Endothelial cell of umbilical vein (primary cell): ENCODE results near the gene SUPV3L1. TPM values are rescaled to one million over a fixed set of nuclear protein-coding genes. Genes with fewer than 3 reads are reported as not detected.
"Not testable (repeated sequence)": the region's sequence is repeated elsewhere in the genome, so short reads cannot be mapped to it uniquely, and the experiment has no call there.

Source experiments
- BruUV-seq: library from RNA; stranded (reverse); fragments of 400-500 nt; replicated peaks from 2 replicates; lab custom pipeline; 2021; lab: Mats Ljungman, UMichigan
- CTCF ChIA-PET: fragments of 300-600, 350-600 bp; sonication (Branson Sonifier 250); formaldehyde crosslinking; loops from one replicate; lab custom pipeline; 2021; ENCODE audit warnings: antibody characterized with exemption, inconsistent platforms; lab: Charles Lee
- POLR2A ChIA-PET: fragments of 300-600, 350-600 bp; sonication (Branson Sonifier 250); formaldehyde crosslinking; loops from one replicate; lab custom pipeline; 2021; ENCODE audit warnings: antibody characterized with exemption, inconsistent platforms; lab: Charles Lee
- DNase-seq: peaks from one replicate; pipeline ENCODE4 v3.0.0-alpha.2; 2011; ENCODE audit warnings: low read depth, low spot score
- FAIRE-seq: peaks from 2 replicates; lab custom pipeline; 2011; peaks lifted over from hg19 to GRCh38; lab: Jason Lieb, UNC
- H2AFZ ChIP-seq: 2 replicates; pipeline ENCODE4 v1.6.0; 2012; ENCODE audit warnings: low read depth, low read length, control low read depth, inconsistent platforms
- H3K27ac ChIP-seq: 2 replicates; pipeline ENCODE4 v1.5.1; 2011; ENCODE audit warnings: low read depth, mild to moderate bottlenecking, control low read depth, low read length, moderate library complexity; ENCODE audit not compliant: insufficient read depth
- H3K27me3 ChIP-seq, 2 experiments: 2 replicates each; pipeline versions ENCODE4 v1.6.0 to v1.6.1; 2011; ENCODE audit warnings: low read length in 2 of 2, mixed read lengths in 1 of 2; ENCODE audit not compliant: control insufficient read depth in 2 of 2, insufficient read depth in 2 of 2
- H3K36me3 ChIP-seq, 2 experiments: 2 replicates in 1 of 2; 3 replicates in 1 of 2; pipeline ENCODE4 v1.5.1; 2011; ENCODE audit warnings: low read length in 2 of 2, mild to moderate bottlenecking in 1 of 2, moderate library complexity in 1 of 2; ENCODE audit not compliant: control insufficient read depth in 2 of 2, insufficient read depth in 2 of 2; ENCODE audit errors: extremely low read depth in 1 of 2
- H3K4me1 ChIP-seq: 3 replicates; pipeline ENCODE4 v1.5.1; 2011; ENCODE audit warnings: mild to moderate bottlenecking, low read length; ENCODE audit not compliant: control insufficient read depth, insufficient read depth; ENCODE audit errors: extremely low read depth
- H3K4me2 ChIP-seq: 2 replicates; pipeline ENCODE4 v1.6.1; 2011; ENCODE audit warnings: low read length, control low read depth, mixed read lengths; ENCODE audit not compliant: insufficient read depth
- H3K4me3 ChIP-seq, 3 experiments: fragments of 200-600 bp in 1 of 3; sonication (generic), shearing (Covaris generic) in 1 of 3; replicated peaks in 1 of 3; 2 replicates each; pipeline ENCODE4 v1.5.1; 2011 to 2016; ENCODE audit warnings: control low read depth in 3 of 3, low read length in 3 of 3, mild to moderate bottlenecking in 2 of 3, inconsistent platforms in 1 of 3, low read depth in 1 of 3, moderate library complexity in 1 of 3; ENCODE audit not compliant: insufficient read depth in 1 of 3
- H3K79me2 ChIP-seq: 2 replicates; pipeline ENCODE4 v1.6.0; 2012; ENCODE audit warnings: low read length, inconsistent platforms; ENCODE audit not compliant: control insufficient read depth, insufficient read depth
- H3K9ac ChIP-seq: replicated peaks from 2 replicates; pipeline ENCODE3; 2011; ENCODE audit warnings: low read length, control low read depth; ENCODE audit not compliant: insufficient read depth; ENCODE audit errors: extremely low read depth
- H3K9me1 ChIP-seq: replicated peaks from 3 replicates; pipeline ENCODE4 v1.6.0; 2011; ENCODE audit warnings: mild to moderate bottlenecking, low read length; ENCODE audit not compliant: control insufficient read depth, insufficient read depth; ENCODE audit errors: extremely low read depth
- H3K9me3 ChIP-seq: replicated peaks from 2 replicates; pipeline ENCODE4 v1.5.1; 2012; ENCODE audit warnings: low read length, inconsistent platforms; ENCODE audit not compliant: control insufficient read depth, insufficient read depth
- H4K20me1 ChIP-seq: replicated peaks from 2 replicates; pipeline ENCODE3; 2011; ENCODE audit warnings: mild to moderate bottlenecking, low read length; ENCODE audit not compliant: control insufficient read depth, insufficient read depth; ENCODE audit errors: extremely low read depth
- CTCF ChIP-seq, 2 donors: IDR thresholded peaks; 1 replicate in 1 of 2; 2 replicates in 1 of 2; pipeline ENCODE4 v1.5.1; 2011; ENCODE audit warnings: low read length in 2 of 2, mild to moderate bottlenecking in 2 of 2, moderate library complexity in 2 of 2, control low read depth in 1 of 2, inconsistent platforms in 1 of 2, low read depth in 1 of 2; ENCODE audit not compliant: insufficient read depth in 1 of 2; ENCODE audit errors: extremely low read depth in 1 of 2
- EZH2 ChIP-seq: IDR thresholded peaks from 2 replicates; pipeline ENCODE4 v1.6.1; 2012; ENCODE audit warnings: borderline replicate concordance, low read depth, mild to moderate bottlenecking, moderate library complexity, low read length, inconsistent platforms; ENCODE audit not compliant: severe bottlenecking
- FOS ChIP-seq: IDR thresholded peaks from 2 replicates; pipeline ENCODE4 v1.6.1; 2011; ENCODE audit warnings: mild to moderate bottlenecking, low read length, moderate library complexity, borderline replicate concordance; ENCODE audit not compliant: insufficient read depth
- GATA2 ChIP-seq: IDR thresholded peaks from 2 replicates; pipeline ENCODE4 v1.7.0; 2011; ENCODE audit warnings: low read depth, mild to moderate bottlenecking, moderate library complexity, mixed read lengths, low read length; ENCODE audit not compliant: insufficient read length, insufficient read depth
- JUN ChIP-seq: IDR thresholded peaks from 2 replicates; pipeline ENCODE4 v1.6.1; 2011; ENCODE audit warnings: borderline replicate concordance, low read depth; ENCODE audit not compliant: insufficient read length, insufficient read depth
- MAX ChIP-seq: IDR thresholded peaks from 2 replicates; pipeline ENCODE4 v1.6.1; 2011; ENCODE audit not compliant: insufficient read depth, insufficient read length
- MYC ChIP-seq: IDR thresholded peaks from one replicate; pipeline ENCODE4 v1.6.1; 2011; ENCODE audit warnings: mild to moderate bottlenecking, low read depth, low read length
- POLR2A ChIP-seq: IDR thresholded peaks from 2 replicates; pipeline ENCODE4 v1.6.1; 2012; ENCODE audit warnings: low read depth, mild to moderate bottlenecking, control low read depth, low read length
- POLR2AphosphoS5 ChIP-seq: IDR thresholded peaks from 2 replicates; pipeline ENCODE4 v1.6.1; 2012; ENCODE audit warnings: low read depth, mild to moderate bottlenecking, control low read depth, low read length, moderate library complexity; ENCODE audit not compliant: insufficient read depth
- dilution Hi-C: fragments of 300-500 bp; cut with MboI; formaldehyde crosslinking; loops from one replicate; pipeline ENCODE4 v1.15.0; 2019; ENCODE audit warnings: low sequenced_read_pairs; ENCODE audit not compliant: extremely low pct_ligation_motif_present
- intact Hi-C: fragments of 100-400 bp; cut with micrococcal nuclease; formaldehyde crosslinking; loops from one replicate; pipeline ENCODE4 v1.10.0; 2022
- polyA plus RNA-seq, 4 experiments: library from polyadenylated mRNA; depleted of rRNA in 3 of 4; stranded (reverse) in 3 of 4; unstranded in 1 of 4; fragments of >200 nt; gene quantifications; 2 replicates each; pipeline versions ENCODE4 v1.2.1 to v1.2.3, GENCODE V29; 2011 to 2012; ENCODE audit warnings: missing spikeins in 1 of 4
- total RNA-seq: library from RNA; stranded (reverse); gene quantifications from 2 replicates; pipeline ENCODE4 v1.2.3, GENCODE V29; 2021

Gene SUPV3L1
- total and polyA plus RNA-seq, 2 donors (not counting 3 experiments of a cell fraction or from before 2014, with no cell fraction given): 21.8 to 30.4 TPM

DNA sequence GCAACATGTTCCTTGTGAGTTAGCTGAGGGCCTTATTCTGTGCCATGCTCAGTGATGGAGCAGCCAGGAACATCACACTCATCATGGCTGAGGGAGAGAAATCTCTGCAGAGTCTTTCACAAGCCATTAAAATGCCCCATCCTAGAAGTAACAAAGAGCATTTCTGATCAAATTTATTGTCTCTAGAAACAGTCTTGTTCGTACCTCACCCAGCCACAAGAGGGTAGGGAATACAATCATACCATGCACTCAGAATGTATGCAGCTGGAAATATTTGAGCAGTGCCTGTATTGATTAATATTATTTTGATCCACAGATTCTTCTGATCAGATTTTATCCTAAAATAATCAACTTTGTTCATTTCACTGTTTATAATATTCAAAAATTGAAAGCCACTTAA is 38.7 kb upstream of the SUPV3L1 start:
- H3K27me3 ChIP-seq: no peaks in the 10 kb centered on the region
- no peak overlapping the region for H2AFZ ChIP-seq
- H3K4me2 ChIP-seq: no peak overlapping the region
- H3K27ac ChIP-seq: no peak overlapping the region
- no TSS peak for BruUV-seq
- H3K9me3 ChIP-seq: no peaks in the 10 kb centered on the region
- H3K4me1 ChIP-seq: no peaks in the 10 kb centered on the region
- DNase-seq: no peak
- H3K36me3 ChIP-seq: peaks cover 0 to 2% of the 10 kb centered on the region in 2 experiments
- H3K9me1 ChIP-seq: peaks cover 2% of the 10 kb centered on the region
- H4K20me1 ChIP-seq: no peaks in the 10 kb centered on the region
- no peak overlapping the region for H3K9ac ChIP-seq
- CTCF ChIA-PET: interaction anchor here (1.2 kb wide), 1 partner anchor 30 kb away, joined by 3 read pairs; no protein-coding TSS in a partner anchor
- H3K79me2 ChIP-seq: peaks cover 55% of the 10 kb centered on the region
- no peak for FAIRE-seq
- dilution Hi-C loops (no loop called here), intact Hi-C loops (no loop called here)
- no peak for TF ChIP-seq MYC
- no peak for TF ChIP-seq CTCF (IDR thresholded peaks at IDR 0.05; ENCODE audit: extremely low read depth in 1 of 2, insufficient read depth in 1 of 2, low read depth in 1 of 2, low read length in 2 of 2)
- no peak for TF ChIP-seq POLR2AphosphoS5
- no peak for TF ChIP-seq GATA2
- TF ChIP-seq FOS: no peak
- no peak for TF ChIP-seq POLR2A
- TF ChIP-seq JUN: no peak
- no peak for TF ChIP-seq MAX
- no peak for TF ChIP-seq EZH2
- POLR2A ChIA-PET: no interaction called here
- no peak overlapping the region for H3K4me3 ChIP-seq

DNA sequence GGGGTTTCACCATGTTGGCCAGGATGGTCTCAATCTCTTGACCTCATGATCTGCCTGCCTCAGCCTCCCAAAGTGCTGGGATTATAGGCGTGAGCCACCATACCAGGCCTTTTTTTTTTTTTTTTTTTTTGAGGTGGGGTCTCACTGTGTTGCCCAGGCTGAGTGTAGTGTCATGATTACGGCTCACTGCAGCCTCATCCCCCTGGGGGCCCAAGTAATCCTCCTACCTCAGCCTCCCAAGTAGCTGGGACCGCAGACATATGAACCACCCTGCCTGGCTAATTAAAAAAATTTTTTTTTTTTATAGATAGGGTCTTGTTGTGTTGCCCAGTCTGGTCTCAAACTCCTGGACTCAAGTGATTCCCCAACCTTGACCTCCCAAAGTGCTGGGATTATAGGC is 38.0 kb upstream of the SUPV3L1 start:
- H3K9ac ChIP-seq, H4K20me1 ChIP-seq, intact Hi-C loops, H3K9me1 ChIP-seq, dilution Hi-C loops, H3K4me2 ChIP-seq, DNase-seq, H2AFZ ChIP-seq, H3K4me3 ChIP-seq, H3K27me3 ChIP-seq, H3K9me3 ChIP-seq, H3K27ac ChIP-seq, FAIRE-seq, H3K4me1 ChIP-seq, H3K36me3 ChIP-seq, POLR2A ChIA-PET, BruUV-seq: not testable (repeated sequence)
- peaks cover 62% of the 10 kb centered on the region for H3K79me2 ChIP-seq
- CTCF ChIA-PET: interaction anchor here (1.2 to 1.3 kb wide), 2 partner anchors 137 to 161 kb away, joined by 4 to 6 read pairs; no protein-coding TSS in a partner anchor
